ENCODE data around the gene TUBGCP3.
"Not testable (repeated sequence)": the region's sequence is repeated elsewhere in the genome, so short reads cannot be mapped to it uniquely, and the experiment has no call there.

TUBGCP3 gene

GRCh38 chr13:112487127-112487517, 100.8 kb downstream of the TUBGCP3 start:
- in situ Hi-C loops (cut with MboI; ENCODE audit: low pct_unique_long_range_greater_than_20kb, low sequenced_read_pairs, unreplicated experiment), result no loop called here

GRCh38 chr13:112486386-112487126, 101.4 kb downstream of the TUBGCP3 start:
- DNase-seq (ENCODE audit: low spot score), result no peak
- TF ChIP-seq CTCF (IDR thresholded peaks at IDR 0.05; ENCODE audit: extremely low read depth, insufficient read depth, missing control alignments), result no peak
- in situ Hi-C loops (cut with MboI; ENCODE audit: low pct_unique_long_range_greater_than_20kb, low sequenced_read_pairs, unreplicated experiment), result no loop called here

More at GRCh38 chr13:112487127-112487517, 100.8 kb downstream of the TUBGCP3 start:
- no peak for DNase-seq (ENCODE audit: low spot score)
- no peak for TF ChIP-seq CTCF (IDR thresholded peaks at IDR 0.05; ENCODE audit: extremely low read depth, insufficient read depth, missing control alignments)

- in situ Hi-C loops (cut with MboI; ENCODE audit: low pct_unique_long_range_greater_than_20kb, low sequenced_read_pairs, unreplicated experiment); DNase-seq (ENCODE audit: low spot score): not testable (repeated sequence)
These were observed 102.1 kb downstream of the TUBGCP3 start for GRCh38 chr13:112485814-112486213.

GRCh38 chr13:112483299-112483698, 104.7 kb downstream of the TUBGCP3 start:
- in situ Hi-C loops (cut with MboI; ENCODE audit: low pct_unique_long_range_greater_than_20kb, low sequenced_read_pairs, unreplicated experiment), result no loop called here
- no peak for TF ChIP-seq CTCF (IDR thresholded peaks at IDR 0.05; ENCODE audit: extremely low read depth, insufficient read depth, missing control alignments)
- DNase-seq (ENCODE audit: low spot score), result no peak

GRCh38 chr13:112481458-112481857, 106.5 kb downstream of the TUBGCP3 start:
- in situ Hi-C loops (cut with MboI; ENCODE audit: low pct_unique_long_range_greater_than_20kb, low sequenced_read_pairs, unreplicated experiment), result no loop called here
- DNase-seq (ENCODE audit: low spot score), result no peak
- no peak for TF ChIP-seq CTCF (IDR thresholded peaks at IDR 0.05; ENCODE audit: extremely low read depth, insufficient read depth, missing control alignments)

GRCh38 chr13:112479389-112479788, 108.6 kb downstream of the TUBGCP3 start:
- in situ Hi-C loops (cut with MboI; ENCODE audit: low pct_unique_long_range_greater_than_20kb, low sequenced_read_pairs, unreplicated experiment), result no loop called here
- DNase-seq (ENCODE audit: low spot score), result no peak
- TF ChIP-seq CTCF (IDR thresholded peaks at IDR 0.05; ENCODE audit: extremely low read depth, insufficient read depth, missing control alignments), result no peak

- DNase-seq (ENCODE audit: low spot score), result no peak
- in situ Hi-C loops (cut with MboI; ENCODE audit: low pct_unique_long_range_greater_than_20kb, low sequenced_read_pairs, unreplicated experiment), result no loop called here
- TF ChIP-seq CTCF (IDR thresholded peaks at IDR 0.05; ENCODE audit: extremely low read depth, insufficient read depth, missing control alignments), result no peak
These were observed 110.8 kb downstream of the TUBGCP3 start for GRCh38 chr13:112477070-112477619.
